CD4-positive, alpha-beta T cell treated with Interleukin-6 at 100 ng/mL for 8 hours (primary cell): ENCODE results near the gene LNP1.
A peak's percentile ranks its signal among the peaks of the same experiment; 100 is the strongest.
"Not testable (repeated sequence)": the region's sequence is repeated elsewhere in the genome, so short reads cannot be mapped to it uniquely, and the experiment has no call there.

Source experiments
- DNase-seq: peaks from one replicate; pipeline ENCODE4 v3.0.0-alpha.2; 2020; ENCODE audit warnings: mixed read lengths, low spot score

The LNP1 gene

GRCh38 chr3:100400780-100401673 is at the start of gene LNP1, which contains the start of gene TOMM70:
TSS of gene LNP1 (plus strand) at chr3:100401539. CDS start at chr3:100429730, 28,191 bp downstream.
TSS of gene TOMM70 (minus strand) at chr3:100401089. CDS start at chr3:100400949, 140 bp downstream.
- DNase-seq: peak; percentile 92

- DNase-seq: not testable (repeated sequence)
Measured at GRCh38 chr3:100351770-100352169, 49.6 kb upstream of the LNP1 start.

GRCh38 chr3:100352296-100353231 is 48.8 kb upstream of the LNP1 start:
- no peak for DNase-seq

GRCh38 chr3:100354850-100355249 is 46.5 kb upstream of the LNP1 start:
- no peak for DNase-seq

GRCh38 chr3:100358413-100358812 is 42.9 kb upstream of the LNP1 start:
- DNase-seq: no peak

- no peak for DNase-seq
Measured at GRCh38 chr3:100359035-100359434, 42.3 kb upstream of the LNP1 start.

GRCh38 chr3:100360757-100361496 is 40.4 kb upstream of the LNP1 start:
- DNase-seq: no peak

- no peak for DNase-seq
Measured at GRCh38 chr3:100361897-100362296, 39.4 kb upstream of the LNP1 start.

- DNase-seq: no peak
Measured at GRCh38 chr3:100364421-100364820, 36.9 kb upstream of the LNP1 start.

- DNase-seq: no peak
Measured at GRCh38 chr3:100366424-100366823, 34.9 kb upstream of the LNP1 start.

- DNase-seq: no peak
Measured at GRCh38 chr3:100368441-100368840, 32.9 kb upstream of the LNP1 start.

GRCh38 chr3:100370756-100371155 is 30.6 kb upstream of the LNP1 start:
- no peak for DNase-seq

- no peak for DNase-seq
Measured at GRCh38 chr3:100374521-100374920, 26.8 kb upstream of the LNP1 start.

- no peak for DNase-seq
Measured at GRCh38 chr3:100376301-100376700, 25.0 kb upstream of the LNP1 start.

GRCh38 chr3:100384733-100385525 is 16.4 kb upstream of the LNP1 start:
- no peak for DNase-seq

- DNase-seq: no peak
Measured at GRCh38 chr3:100386437-100387074, 14.8 kb upstream of the LNP1 start.

- no peak for DNase-seq
Measured at GRCh38 chr3:100389025-100389424, 12.3 kb upstream of the LNP1 start.

GRCh38 chr3:100395679-100396431 is 5.5 kb upstream of the LNP1 start:
- no peak for DNase-seq

- no peak for DNase-seq
Measured at GRCh38 chr3:100396967-100397366, 4.4 kb upstream of the LNP1 start.
